A673 (cell line): Measurements from ENCODE around the gene KDM4D. TPM values are rescaled to one million over a fixed set of nuclear protein-coding genes. Genes with fewer than 3 reads are reported as not detected.

Experiments
- BruUV-seq: library from RNA; stranded (reverse); fragments of 400-500 nt; replicated peaks from 2 replicates; lab custom pipeline; 2021; lab: Mats Ljungman, UMichigan
- CTCF ChIA-PET: fragments of 300-600 bp; sonication (Branson Sonifier 250); formaldehyde crosslinking; loops from one replicate; lab custom pipeline; 2022; ENCODE audit warnings: antibody characterized with exemption; lab: Charles Lee
- POLR2A ChIA-PET: fragments of 300-600 bp; sonication (Branson Sonifier 250); formaldehyde crosslinking; loops from one replicate; lab custom pipeline; 2022; ENCODE audit warnings: antibody characterized with exemption; ENCODE audit not compliant: low non-redundant PET; lab: Charles Lee
- DNase-seq: peaks from one replicate; pipeline ENCODE4 v3.0.0-alpha.2; 2015; ENCODE audit warnings: low spot score
- H3K27ac ChIP-seq: fragments of 200-600 bp; sonication (generic); 2 replicates; pipeline ENCODE4 v1.5.1; 2016; ENCODE audit warnings: mixed run types, low read depth, mild to moderate bottlenecking, mixed read lengths, antibody characterized with exemption, low read length; ENCODE audit not compliant: poor library complexity, severe bottlenecking
- H3K27me3 ChIP-seq: fragments of 200-600 bp; sonication (generic); replicated peaks from 2 replicates; pipeline ENCODE4 v1.6.1; 2017; ENCODE audit warnings: mixed run types, low read depth, mild to moderate bottlenecking, mixed read lengths, antibody characterized with exemption, low read length; ENCODE audit not compliant: insufficient read depth, poor library complexity
- H3K36me3 ChIP-seq: fragments of 200-600 bp; sonication (generic); 2 replicates; pipeline ENCODE4 v1.6.1; 2016; ENCODE audit warnings: mixed run types, mild to moderate bottlenecking, mixed read lengths, antibody characterized with exemption, low read length; ENCODE audit not compliant: insufficient read depth, poor library complexity, severe bottlenecking
- H3K4me1 ChIP-seq: fragments of 200-600 bp; sonication (generic); 2 replicates; pipeline ENCODE4 v1.6.1; 2017; ENCODE audit warnings: mixed run types, mild to moderate bottlenecking, mixed read lengths, antibody characterized with exemption, low read length; ENCODE audit not compliant: insufficient read depth, poor library complexity, severe bottlenecking
- H3K4me3 ChIP-seq: fragments of 200-600 bp; sonication (generic); 2 replicates; pipeline ENCODE4 v1.5.1; 2016; ENCODE audit warnings: low read depth, mixed run types, mild to moderate bottlenecking, mixed read lengths, low read length; ENCODE audit not compliant: poor library complexity, severe bottlenecking
- H3K9me3 ChIP-seq: fragments of 200-600 bp; sonication (generic); 2 replicates; pipeline ENCODE4 v1.6.1; 2016; ENCODE audit warnings: mixed run types, low read depth, mild to moderate bottlenecking, mixed read lengths, antibody characterized with exemption, low read length; ENCODE audit not compliant: poor library complexity, severe bottlenecking
- EZH2 ChIP-seq: fragments of 200-600 bp; sonication (generic); IDR thresholded peaks from 2 replicates; pipeline ENCODE4 v1.6.1; 2017; ENCODE audit warnings: borderline replicate concordance, low read depth, mild to moderate bottlenecking, mixed read lengths, antibody characterized with exemption, low read length; ENCODE audit not compliant: poor library complexity, severe bottlenecking
- intact Hi-C: fragments of 100-400 bp; cut with micrococcal nuclease; formaldehyde crosslinking; loops from one replicate; pipeline ENCODE4 v1.10.0; 2022; ENCODE audit not compliant: unreplicated experiment
- total RNA-seq: library from RNA; stranded (reverse); gene quantifications from 2 replicates; pipeline ENCODE4 v1.2.3, GENCODE V29; 2021
- TF ChIP-seq, protein P1 (sequence below): fragments of 300-800, 200-600 bp; sonication (generic); conservative IDR thresholded peaks from 2 replicates; pipeline ENCODE4 v1.5.1; 2017; ENCODE audit warnings: low read depth, mild to moderate bottlenecking, antibody characterized with exemption, low read length, moderate library complexity, mixed read lengths

The KDM4D gene
- total RNA-seq, 1 experiment from 2014 or later, result 3.0 TPM

GRCh38 chr11:95003716-95004115 is 30.2 kb downstream of the KDM4D start:
- Histone ChIP-seq H3K27me3 (no peaks in the 10 kb centered on the region), H3K4me3 (no peak overlapping the region), H3K36me3 (no peaks in the 10 kb centered on the region), H3K9me3 (no peaks in the 10 kb centered on the region), H3K27ac (no peak overlapping the region), H3K4me1 (no peaks in the 10 kb centered on the region)
- CTCF ChIA-PET, result no interaction called here
- TF ChIP-seq, protein P1, sequence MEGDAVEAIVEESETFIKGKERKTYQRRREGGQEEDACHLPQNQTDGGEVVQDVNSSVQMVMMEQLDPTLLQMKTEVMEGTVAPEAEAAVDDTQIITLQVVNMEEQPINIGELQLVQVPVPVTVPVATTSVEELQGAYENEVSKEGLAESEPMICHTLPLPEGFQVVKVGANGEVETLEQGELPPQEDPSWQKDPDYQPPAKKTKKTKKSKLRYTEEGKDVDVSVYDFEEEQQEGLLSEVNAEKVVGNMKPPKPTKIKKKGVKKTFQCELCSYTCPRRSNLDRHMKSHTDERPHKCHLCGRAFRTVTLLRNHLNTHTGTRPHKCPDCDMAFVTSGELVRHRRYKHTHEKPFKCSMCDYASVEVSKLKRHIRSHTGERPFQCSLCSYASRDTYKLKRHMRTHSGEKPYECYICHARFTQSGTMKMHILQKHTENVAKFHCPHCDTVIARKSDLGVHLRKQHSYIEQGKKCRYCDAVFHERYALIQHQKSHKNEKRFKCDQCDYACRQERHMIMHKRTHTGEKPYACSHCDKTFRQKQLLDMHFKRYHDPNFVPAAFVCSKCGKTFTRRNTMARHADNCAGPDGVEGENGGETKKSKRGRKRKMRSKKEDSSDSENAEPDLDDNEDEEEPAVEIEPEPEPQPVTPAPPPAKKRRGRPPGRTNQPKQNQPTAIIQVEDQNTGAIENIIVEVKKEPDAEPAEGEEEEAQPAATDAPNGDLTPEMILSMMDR, result no peak
- TF ChIP-seq EZH2, result no peak
- intact Hi-C loops, result no loop called here
- no peak for DNase-seq
- POLR2A ChIA-PET, result no interaction called here
- BruUV-seq, result no TSS peak

GRCh38 chr11:95005642-95006041 is 32.1 kb downstream of the KDM4D start:
- CTCF ChIA-PET, result no interaction called here
- DNase-seq, result no peak

DNA sequence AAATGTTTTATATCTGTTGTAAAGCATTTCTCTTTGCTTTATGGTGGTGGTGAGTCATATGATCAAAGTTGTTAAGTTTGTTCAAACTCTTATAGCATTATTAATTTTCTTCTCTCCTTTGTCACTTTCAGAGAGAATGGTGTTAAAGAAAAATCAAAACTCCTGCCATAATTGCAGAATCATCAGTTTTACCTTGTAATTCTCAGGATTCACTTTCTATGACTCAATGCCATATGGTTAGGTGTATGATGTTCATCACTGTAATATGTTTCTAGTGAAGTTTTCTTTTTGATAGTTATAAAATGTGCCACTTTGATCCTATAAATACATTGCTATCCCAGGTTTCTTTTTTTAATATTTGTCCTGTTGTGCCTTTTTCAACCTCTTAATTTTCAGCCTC is 37.9 kb downstream of the KDM4D start:
- Histone ChIP-seq H3K36me3 (no peaks in the 10 kb centered on the region), H3K27ac (no peak overlapping the region), H3K27me3 (peaks cover 3% of the 10 kb centered on the region), H3K4me3 (no peak overlapping the region), H3K4me1 (no peaks in the 10 kb centered on the region), H3K9me3 (no peaks in the 10 kb centered on the region)
- no peak for TF ChIP-seq EZH2
- TF ChIP-seq, protein P1, result no peak
- ChIA-PET CTCF (no interaction called here), POLR2A (no interaction called here)
- intact Hi-C loops, result no loop called here
- no peak for DNase-seq
- BruUV-seq, result no TSS peak

More at GRCh38 chr11:95005642-95006041, 32.1 kb downstream of the KDM4D start:
- Histone ChIP-seq H3K4me3 (no peak overlapping the region), H3K27me3 (peaks cover 2% of the 10 kb centered on the region), H3K4me1 (no peaks in the 10 kb centered on the region), H3K9me3 (no peaks in the 10 kb centered on the region), H3K36me3 (no peaks in the 10 kb centered on the region), H3K27ac (no peak overlapping the region)
- intact Hi-C loops, result no loop called here
- POLR2A ChIA-PET, result no interaction called here
- TF ChIP-seq, protein P1, result no peak
- no peak for TF ChIP-seq EZH2
- no TSS peak for BruUV-seq
